GM23338 (cell line): Measurements from ENCODE around the gene MARCHF10. TPM values are rescaled to one million over a fixed set of nuclear protein-coding genes. Genes with fewer than 3 reads are reported as not detected.
A peak's percentile ranks its signal among the peaks of the same experiment; 100 is the strongest.

Source experiments
- ATAC-seq: fragments of 200-7000 bp; cut with Tn5 transposase; 3 replicates; pipeline ENCODE4 v1.9.1; 2020
- DNase-seq: peaks from one replicate; pipeline ENCODE4 v3.0.0-alpha.2; 2015; ENCODE audit warnings: low spot score
- H2AFZ ChIP-seq: fragments of 200-600 bp; sonication (generic); 2 replicates; pipeline ENCODE4 v1.8.0; 2016; ENCODE audit warnings: antibody characterized with exemption, mild to moderate bottlenecking, moderate library complexity
- H3F3A ChIP-seq: fragments of 200-600 bp; sonication (generic); replicated peaks from 2 replicates; pipeline ENCODE4 v1.8.0; 2017; ENCODE audit warnings: antibody characterized with exemption, mixed run types, low read depth
- H3K27ac ChIP-seq: fragments of 200-600 bp; sonication (generic); 2 replicates; pipeline ENCODE4 v1.6.1; 2016; ENCODE audit warnings: low read depth
- H3K27me3 ChIP-seq: fragments of 200-600 bp; sonication (generic); 2 replicates; pipeline ENCODE4 v1.8.0; 2016; ENCODE audit warnings: mild to moderate bottlenecking, mixed run types, moderate library complexity; ENCODE audit not compliant: insufficient read depth
- H3K36me3 ChIP-seq: fragments of 200-600 bp; sonication (generic); 2 replicates; pipeline ENCODE4 v1.8.0; 2016; ENCODE audit warnings: mild to moderate bottlenecking; ENCODE audit not compliant: insufficient read depth
- H3K4me1 ChIP-seq: fragments of 200-600 bp; sonication (generic); 2 replicates; pipeline ENCODE4 v1.8.0; 2016; ENCODE audit warnings: mild to moderate bottlenecking, moderate library complexity; ENCODE audit not compliant: insufficient read depth
- H3K4me2 ChIP-seq: fragments of 200-600 bp; sonication (generic); 2 replicates; pipeline ENCODE4 v1.7.1; 2017; ENCODE audit warnings: mixed run types
- H3K4me3 ChIP-seq: fragments of 200-600 bp; sonication (generic); 2 replicates; pipeline ENCODE4 v1.6.1; 2016; ENCODE audit warnings: mixed run types
- H3K79me2 ChIP-seq: fragments of 200-600 bp; sonication (generic); replicated peaks from 2 replicates; pipeline ENCODE4 v1.8.0; 2017; ENCODE audit warnings: mild to moderate bottlenecking; ENCODE audit not compliant: insufficient read depth
- H3K9me2 ChIP-seq: fragments of 200-600 bp; sonication (generic); 2 replicates; pipeline ENCODE4 v1.8.0; 2017; ENCODE audit not compliant: insufficient read depth
- H4K20me1 ChIP-seq: fragments of 200-600 bp; sonication (generic); replicated peaks from 2 replicates; pipeline ENCODE4 v1.8.0; 2017; ENCODE audit warnings: mild to moderate bottlenecking; ENCODE audit not compliant: insufficient read depth
- H3K27ac Mint-ChIP-seq: 2 replicates; pipeline ENCODE4 v1.8.0; 2020; ENCODE audit warnings: inconsistent platforms, mild to moderate bottlenecking, moderate library complexity, mixed read lengths
- H3K27me3 Mint-ChIP-seq: 3 replicates; pipeline ENCODE4 v1.8.0; 2022; ENCODE audit warnings: low read depth, mild to moderate bottlenecking, moderate library complexity, mixed read lengths, inconsistent platforms; ENCODE audit not compliant: insufficient read depth, poor library complexity
- H3K36me3 Mint-ChIP-seq: 3 replicates; pipeline ENCODE4 v1.8.0; 2021; ENCODE audit warnings: low read depth, mild to moderate bottlenecking, inconsistent platforms, moderate library complexity, mixed read lengths
- H3K4me1 Mint-ChIP-seq: 3 replicates; pipeline ENCODE4 v1.8.0; 2020; ENCODE audit warnings: mild to moderate bottlenecking, inconsistent platforms, mixed read lengths
- H3K4me3 Mint-ChIP-seq: 3 replicates; pipeline ENCODE4 v1.8.0; 2021; ENCODE audit warnings: moderate library complexity, mild to moderate bottlenecking, inconsistent platforms, mixed read lengths
- H3K9me3 Mint-ChIP-seq: 3 replicates; pipeline ENCODE4 v1.8.0; 2020; ENCODE audit warnings: moderate library complexity, mild to moderate bottlenecking, inconsistent platforms, mixed read lengths
- CREB1 ChIP-seq: fragments of 250-450 bp; sonication (Bioruptor Pico); IDR thresholded peaks from 2 replicates; pipeline ENCODE4 v1.5.0; 2020; ENCODE audit warnings: low read depth, mild to moderate bottlenecking, moderate library complexity
- CTCF ChIP-seq, 2 experiments: fragments of 200-600 bp in 1 of 2; sonication (generic) in 1 of 2; conservative IDR thresholded peaks; 2 replicates each; pipeline versions ENCODE4 v1.5.1 to v1.6.1; 2016 to 2017; ENCODE audit warnings: antibody characterized with exemption in 2 of 2, low read depth in 2 of 2, mild to moderate bottlenecking in 2 of 2, moderate library complexity in 1 of 2
- ETS1 ChIP-seq: IDR thresholded peaks from 2 replicates; pipeline ENCODE4 v1.6.1; 2016; ENCODE audit warnings: antibody characterized with exemption
- EZH2 ChIP-seq: fragments of 200-600 bp; sonication (generic); IDR thresholded peaks from one replicate; pipeline ENCODE4 v1.8.0; 2017; ENCODE audit warnings: antibody characterized with exemption, mild to moderate bottlenecking, low read depth; ENCODE audit not compliant: unreplicated experiment
- EZH2phosphoT487 ChIP-seq: fragments of 200-600 bp; sonication (generic); IDR thresholded peaks from one replicate; pipeline ENCODE4 v1.8.1; 2018; ENCODE audit warnings: antibody characterized with exemption; ENCODE audit not compliant: unreplicated experiment
- JUNB ChIP-seq: IDR thresholded peaks from one replicate; pipeline ENCODE4 v1.6.1; 2016; ENCODE audit warnings: antibody characterized with exemption; ENCODE audit not compliant: unreplicated experiment
- NANOG ChIP-seq: IDR thresholded peaks from 2 replicates; pipeline ENCODE4 v1.6.1; 2016; ENCODE audit warnings: antibody characterized with exemption, borderline replicate concordance
- POLR2AphosphoS5 ChIP-seq: IDR thresholded peaks from 2 replicates; pipeline ENCODE4 v1.6.1; 2016; ENCODE audit warnings: antibody characterized with exemption, low read depth
- STAT1 ChIP-seq: IDR thresholded peaks from one replicate; pipeline ENCODE4 v1.6.1; 2016; ENCODE audit warnings: antibody characterized with exemption; ENCODE audit not compliant: unreplicated experiment
- ZNF114 ChIP-seq: fragments of 250-450 bp; sonication (Bioruptor Pico); IDR thresholded peaks from 2 replicates; pipeline ENCODE4 v1.5.0; 2020; ENCODE audit warnings: mild to moderate bottlenecking, moderate library complexity
- ZNF331 ChIP-seq: fragments of 250-450 bp; sonication (Bioruptor Pico); IDR thresholded peaks from 2 replicates; pipeline ENCODE4 v1.5.0; 2020; ENCODE audit warnings: low read depth, mild to moderate bottlenecking, moderate library complexity
- ZNF462 ChIP-seq: fragments of 250-450 bp; sonication (Bioruptor Pico); IDR thresholded peaks from 2 replicates; pipeline ENCODE4 v1.5.0; 2020; ENCODE audit warnings: mild to moderate bottlenecking, moderate library complexity
- polyA plus RNA-seq: library from polyadenylated mRNA; unstranded; fragments of >200 nt; fragmentation: Nextera tagmentation; extraction: Ambion mirVana; gene quantifications from 2 replicates; pipeline ENCODE4 v1.2.1, GENCODE V29; 2016
- total RNA-seq: library from RNA; depleted of rRNA; stranded (reverse); fragments of >200 nt; shearing (Covaris generic); gene quantifications from 2 replicates; pipeline ENCODE4 v1.2.3, GENCODE V29; 2014
- TF ChIP-seq, protein P1 (sequence below): IDR thresholded peaks from one replicate; pipeline ENCODE4 v1.6.1; 2018; ENCODE audit warnings: antibody characterized with exemption; ENCODE audit not compliant: unreplicated experiment

MARCHF10 gene
- total and polyA plus RNA-seq, 2 experiments from 2014 or later: 0.50 TPM; not detected in 1

DNA sequence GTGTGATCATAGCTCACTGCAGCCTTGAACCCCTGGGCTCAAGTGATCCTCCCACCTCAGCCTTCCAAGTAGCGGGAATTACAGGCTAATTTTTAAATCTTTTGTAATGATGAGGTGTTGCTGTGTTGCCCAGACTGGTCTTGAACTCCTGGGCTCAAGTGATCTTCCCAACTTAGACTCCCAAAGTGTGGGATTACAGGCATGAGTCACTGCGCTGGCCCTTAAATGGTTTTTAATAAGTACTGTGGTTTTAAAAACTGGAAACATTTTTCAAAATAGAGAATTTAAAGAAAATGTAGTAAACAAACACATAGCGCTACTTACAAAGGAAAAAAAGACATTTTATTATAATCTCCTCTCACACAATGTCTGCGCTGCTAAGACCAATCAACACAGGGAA lies 32.2 kb downstream of the MARCHF10 start:
- no peaks in the 10 kb centered on the region for H4K20me1 ChIP-seq
- no peaks in the 10 kb centered on the region for H3K4me1 ChIP-seq
- Mint-ChIP-seq H3K4me1 (peaks cover 8% of the 10 kb centered on the region), H3K4me3 (no peak overlapping the region), H3K36me3 (peaks cover 12% of the 10 kb centered on the region), H3K27me3 (peaks cover 7% of the 10 kb centered on the region), H3K27ac (no peak overlapping the region), H3K9me3 (peaks cover 14% of the 10 kb centered on the region)
- no peaks in the 10 kb centered on the region for H3K9me2 ChIP-seq
- ATAC-seq: no peak
- H3K79me2 ChIP-seq: no peaks in the 10 kb centered on the region
- no peak overlapping the region for H3K4me3 ChIP-seq
- H3K27me3 ChIP-seq: no peaks in the 10 kb centered on the region
- no peak overlapping the region for H3K4me2 ChIP-seq
- TF ChIP-seq POLR2AphosphoS5 (no peak), ZNF114 (CRISPR knock-in tag) (no peak), JUNB (no peak), NANOG (no peak), EZH2phosphoT487 (no peak), EZH2 (no peak), ETS1 (no peak), CTCF (conservative IDR thresholded peaks at IDR 0.05; ENCODE audit: low read depth in 2 of 2) (no peak), ZNF462 (CRISPR knock-in tag) (no peak), CREB1 (CRISPR knock-in tag) (no peak), STAT1 (no peak), ZNF331 (CRISPR knock-in tag) (no peak)
- TF ChIP-seq, protein P1, sequence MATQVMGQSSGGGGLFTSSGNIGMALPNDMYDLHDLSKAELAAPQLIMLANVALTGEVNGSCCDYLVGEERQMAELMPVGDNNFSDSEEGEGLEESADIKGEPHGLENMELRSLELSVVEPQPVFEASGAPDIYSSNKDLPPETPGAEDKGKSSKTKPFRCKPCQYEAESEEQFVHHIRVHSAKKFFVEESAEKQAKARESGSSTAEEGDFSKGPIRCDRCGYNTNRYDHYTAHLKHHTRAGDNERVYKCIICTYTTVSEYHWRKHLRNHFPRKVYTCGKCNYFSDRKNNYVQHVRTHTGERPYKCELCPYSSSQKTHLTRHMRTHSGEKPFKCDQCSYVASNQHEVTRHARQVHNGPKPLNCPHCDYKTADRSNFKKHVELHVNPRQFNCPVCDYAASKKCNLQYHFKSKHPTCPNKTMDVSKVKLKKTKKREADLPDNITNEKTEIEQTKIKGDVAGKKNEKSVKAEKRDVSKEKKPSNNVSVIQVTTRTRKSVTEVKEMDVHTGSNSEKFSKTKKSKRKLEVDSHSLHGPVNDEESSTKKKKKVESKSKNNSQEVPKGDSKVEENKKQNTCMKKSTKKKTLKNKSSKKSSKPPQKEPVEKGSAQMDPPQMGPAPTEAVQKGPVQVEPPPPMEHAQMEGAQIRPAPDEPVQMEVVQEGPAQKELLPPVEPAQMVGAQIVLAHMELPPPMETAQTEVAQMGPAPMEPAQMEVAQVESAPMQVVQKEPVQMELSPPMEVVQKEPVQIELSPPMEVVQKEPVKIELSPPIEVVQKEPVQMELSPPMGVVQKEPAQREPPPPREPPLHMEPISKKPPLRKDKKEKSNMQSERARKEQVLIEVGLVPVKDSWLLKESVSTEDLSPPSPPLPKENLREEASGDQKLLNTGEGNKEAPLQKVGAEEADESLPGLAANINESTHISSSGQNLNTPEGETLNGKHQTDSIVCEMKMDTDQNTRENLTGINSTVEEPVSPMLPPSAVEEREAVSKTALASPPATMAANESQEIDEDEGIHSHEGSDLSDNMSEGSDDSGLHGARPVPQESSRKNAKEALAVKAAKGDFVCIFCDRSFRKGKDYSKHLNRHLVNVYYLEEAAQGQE: no peak
- H2AFZ ChIP-seq: peak overlapping the region; percentile 69
- no peaks in the 10 kb centered on the region for H3F3A ChIP-seq
- H3K36me3 ChIP-seq: peaks cover 3% of the 10 kb centered on the region; the same call in 1 of the 2 replicates
- DNase-seq: no peak
- H3K27ac ChIP-seq: no peak overlapping the region
